ENCODE data around the gene ATP8B4.

The ATP8B4 gene

GRCh38 chr15:50059203-50059772 lies 59.7 kb downstream of the ATP8B4 start:
- no peak for DNase-seq

- no peak for DNase-seq
Measured at GRCh38 chr15:50057905-50058639, 61.0 kb downstream of the ATP8B4 start.

- DNase-seq: no peak
Measured at GRCh38 chr15:50057196-50057595, 61.8 kb downstream of the ATP8B4 start.

- no peak for DNase-seq
Measured at GRCh38 chr15:50055750-50056157, 63.3 kb downstream of the ATP8B4 start.

GRCh38 chr15:50055332-50055731 lies 63.7 kb downstream of the ATP8B4 start:
- no peak for DNase-seq

- DNase-seq: no peak
Measured at GRCh38 chr15:50053055-50053856, 65.8 kb downstream of the ATP8B4 start.

GRCh38 chr15:50051811-50052419 lies 67.1 kb downstream of the ATP8B4 start:
- no peak for DNase-seq

GRCh38 chr15:50050986-50051743 lies 67.9 kb downstream of the ATP8B4 start:
- DNase-seq: no peak

GRCh38 chr15:50049871-50050270 lies 69.2 kb downstream of the ATP8B4 start:
- DNase-seq: no peak

GRCh38 chr15:50046867-50047266 lies 72.2 kb downstream of the ATP8B4 start:
- DNase-seq: no peak

- DNase-seq: no peak
Measured at GRCh38 chr15:50046159-50046558, 72.9 kb downstream of the ATP8B4 start.

- DNase-seq: no peak
Measured at GRCh38 chr15:50044904-50045303, 74.1 kb downstream of the ATP8B4 start.

GRCh38 chr15:50044406-50044805 lies 74.6 kb downstream of the ATP8B4 start:
- DNase-seq: no peak

GRCh38 chr15:50042775-50043174 lies 76.3 kb downstream of the ATP8B4 start:
- DNase-seq: no peak

GRCh38 chr15:50030456-50030855 lies 88.6 kb downstream of the ATP8B4 start:
- DNase-seq: no peak

GRCh38 chr15:50028326-50028725 lies 90.7 kb downstream of the ATP8B4 start:
- no peak for DNase-seq

GRCh38 chr15:50024281-50024680 lies 94.8 kb downstream of the ATP8B4 start:
- DNase-seq: no peak

GRCh38 chr15:50018491-50018890 lies 100.5 kb downstream of the ATP8B4 start:
- DNase-seq: no peak

GRCh38 chr15:50017522-50017921 lies 101.5 kb downstream of the ATP8B4 start:
- no peak for DNase-seq

- no peak for DNase-seq
Measured at GRCh38 chr15:50016951-50017350, 102.1 kb downstream of the ATP8B4 start.

GRCh38 chr15:50012790-50013189 lies 106.2 kb downstream of the ATP8B4 start:
- DNase-seq: no peak

- DNase-seq: no peak
Measured at GRCh38 chr15:50009634-50010033, 109.4 kb downstream of the ATP8B4 start.
